ENCODE data around the gene VRK2.

The VRK2 gene

GRCh38 chr2:58206785-58207184 is 160.2 kb downstream of the VRK2 start:
- TF ChIP-seq, protein P1, sequence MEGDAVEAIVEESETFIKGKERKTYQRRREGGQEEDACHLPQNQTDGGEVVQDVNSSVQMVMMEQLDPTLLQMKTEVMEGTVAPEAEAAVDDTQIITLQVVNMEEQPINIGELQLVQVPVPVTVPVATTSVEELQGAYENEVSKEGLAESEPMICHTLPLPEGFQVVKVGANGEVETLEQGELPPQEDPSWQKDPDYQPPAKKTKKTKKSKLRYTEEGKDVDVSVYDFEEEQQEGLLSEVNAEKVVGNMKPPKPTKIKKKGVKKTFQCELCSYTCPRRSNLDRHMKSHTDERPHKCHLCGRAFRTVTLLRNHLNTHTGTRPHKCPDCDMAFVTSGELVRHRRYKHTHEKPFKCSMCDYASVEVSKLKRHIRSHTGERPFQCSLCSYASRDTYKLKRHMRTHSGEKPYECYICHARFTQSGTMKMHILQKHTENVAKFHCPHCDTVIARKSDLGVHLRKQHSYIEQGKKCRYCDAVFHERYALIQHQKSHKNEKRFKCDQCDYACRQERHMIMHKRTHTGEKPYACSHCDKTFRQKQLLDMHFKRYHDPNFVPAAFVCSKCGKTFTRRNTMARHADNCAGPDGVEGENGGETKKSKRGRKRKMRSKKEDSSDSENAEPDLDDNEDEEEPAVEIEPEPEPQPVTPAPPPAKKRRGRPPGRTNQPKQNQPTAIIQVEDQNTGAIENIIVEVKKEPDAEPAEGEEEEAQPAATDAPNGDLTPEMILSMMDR (IDR thresholded peaks at IDR 0.05) = no peak
- Histone ChIP-seq H3K4me2 (ENCODE audit: low read length) (no peak overlapping the region), H2AFZ (no peak overlapping the region), H3K79me2 (peaks cover 2% of the 10 kb centered on the region), H3K9ac (no peak overlapping the region), H3K36me3 (ENCODE audit: control insufficient read depth, insufficient read depth, low read length) (no peaks in the 10 kb centered on the region), H3K4me3 (ENCODE audit: low read depth, low read length) (no peak overlapping the region), H3K27me3 (ENCODE audit: control insufficient read depth, insufficient read depth, low read length) (no peaks in the 10 kb centered on the region), H3K4me1 (no peaks in the 10 kb centered on the region), H3K27ac (no peak overlapping the region), H3K9me3 (ENCODE audit: control insufficient read depth, low read length) (no peaks in the 10 kb centered on the region)

GRCh38 chr2:58207189-58207588 is 160.6 kb downstream of the VRK2 start:
- Histone ChIP-seq H2AFZ (no peak overlapping the region), H3K4me3 (ENCODE audit: low read depth, low read length) (no peak overlapping the region), H3K4me1 (no peaks in the 10 kb centered on the region), H3K27ac (no peak overlapping the region), H3K9me3 (ENCODE audit: control insufficient read depth, low read length) (no peaks in the 10 kb centered on the region), H3K9ac (no peak overlapping the region), H3K4me2 (ENCODE audit: low read length) (no peak overlapping the region), H3K36me3 (ENCODE audit: control insufficient read depth, insufficient read depth, low read length) (no peaks in the 10 kb centered on the region), H3K79me2 (peaks cover 2% of the 10 kb centered on the region), H3K27me3 (ENCODE audit: control insufficient read depth, insufficient read depth, low read length) (no peaks in the 10 kb centered on the region)
- TF ChIP-seq, protein P1 (IDR thresholded peaks at IDR 0.05) = no peak

All from parathyroid adenoma (tissue), 2 donors.